ENCODE data around the gene PIAS2.
"Not testable (repeated sequence)": the region's sequence is repeated elsewhere in the genome, so short reads cannot be mapped to it uniquely, and the experiment has no call there.

Gene PIAS2

GRCh38 chr18:46814399-46814798 is 102.9 kb downstream of the PIAS2 start:
- no peak for DNase-seq (ENCODE audit: low read depth)
- TF ChIP-seq, protein P1, sequence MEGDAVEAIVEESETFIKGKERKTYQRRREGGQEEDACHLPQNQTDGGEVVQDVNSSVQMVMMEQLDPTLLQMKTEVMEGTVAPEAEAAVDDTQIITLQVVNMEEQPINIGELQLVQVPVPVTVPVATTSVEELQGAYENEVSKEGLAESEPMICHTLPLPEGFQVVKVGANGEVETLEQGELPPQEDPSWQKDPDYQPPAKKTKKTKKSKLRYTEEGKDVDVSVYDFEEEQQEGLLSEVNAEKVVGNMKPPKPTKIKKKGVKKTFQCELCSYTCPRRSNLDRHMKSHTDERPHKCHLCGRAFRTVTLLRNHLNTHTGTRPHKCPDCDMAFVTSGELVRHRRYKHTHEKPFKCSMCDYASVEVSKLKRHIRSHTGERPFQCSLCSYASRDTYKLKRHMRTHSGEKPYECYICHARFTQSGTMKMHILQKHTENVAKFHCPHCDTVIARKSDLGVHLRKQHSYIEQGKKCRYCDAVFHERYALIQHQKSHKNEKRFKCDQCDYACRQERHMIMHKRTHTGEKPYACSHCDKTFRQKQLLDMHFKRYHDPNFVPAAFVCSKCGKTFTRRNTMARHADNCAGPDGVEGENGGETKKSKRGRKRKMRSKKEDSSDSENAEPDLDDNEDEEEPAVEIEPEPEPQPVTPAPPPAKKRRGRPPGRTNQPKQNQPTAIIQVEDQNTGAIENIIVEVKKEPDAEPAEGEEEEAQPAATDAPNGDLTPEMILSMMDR (IDR thresholded peaks at IDR 0.05; ENCODE audit: insufficient read depth, low read depth, low read length, missing control alignments), result no peak
- H3K4me3 ChIP-seq (ENCODE audit: low read length), result no peak overlapping the region

GRCh38 chr18:46812311-46812710 is 105.0 kb downstream of the PIAS2 start:
- TF ChIP-seq, protein P1 (IDR thresholded peaks at IDR 0.05; ENCODE audit: insufficient read depth, low read depth, low read length, missing control alignments), result no peak
- DNase-seq (ENCODE audit: low read depth), result no peak
- H3K4me3 ChIP-seq (ENCODE audit: low read length), result no peak overlapping the region

- H3K4me3 ChIP-seq (ENCODE audit: low read length), result no peak overlapping the region
- TF ChIP-seq, protein P1 (IDR thresholded peaks at IDR 0.05; ENCODE audit: insufficient read depth, low read depth, low read length, missing control alignments), result no peak
- DNase-seq (ENCODE audit: low read depth), result no peak
Observed at GRCh38 chr18:46810481-46811000, 106.8 kb downstream of the PIAS2 start.

- TF ChIP-seq, protein P1 (IDR thresholded peaks at IDR 0.05; ENCODE audit: insufficient read depth, low read depth, low read length, missing control alignments), result no peak
- no peak overlapping the region for H3K4me3 ChIP-seq (ENCODE audit: low read length)
- no peak for DNase-seq (ENCODE audit: low read depth)
Observed at GRCh38 chr18:46809145-46809544, 108.2 kb downstream of the PIAS2 start.

- not testable (repeated sequence) for DNase-seq (ENCODE audit: low read depth); H3K4me3 ChIP-seq (ENCODE audit: low read length)
Observed at GRCh38 chr18:46795945-46796344, 121.4 kb downstream of the PIAS2 start.

DNA sequence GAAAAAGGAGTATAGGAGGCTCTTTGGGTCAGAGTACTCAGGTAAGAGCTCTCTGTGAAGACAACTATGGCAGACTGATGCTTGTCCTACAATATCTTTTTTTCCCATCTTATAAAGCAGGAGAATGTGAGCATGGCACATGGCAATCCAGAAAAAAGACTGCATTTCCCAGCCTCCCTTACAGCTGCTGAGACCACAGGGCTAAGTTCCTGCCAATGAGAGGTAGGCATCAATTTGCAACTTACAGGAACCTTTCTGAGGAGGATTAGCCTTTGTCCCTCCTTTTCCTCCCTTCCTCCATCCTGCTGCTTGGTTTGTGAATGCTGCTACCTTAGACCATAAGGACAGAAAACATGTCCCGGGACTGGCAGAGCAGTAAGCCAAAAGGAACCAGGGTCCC is 122.7 kb downstream of the PIAS2 start:
- DNase-seq (ENCODE audit: low read depth), result no peak
- TF ChIP-seq, protein P1 (IDR thresholded peaks at IDR 0.05; ENCODE audit: insufficient read depth, low read depth, low read length, missing control alignments), result no peak
- no peak overlapping the region for H3K4me3 ChIP-seq (ENCODE audit: low read length)

DNA sequence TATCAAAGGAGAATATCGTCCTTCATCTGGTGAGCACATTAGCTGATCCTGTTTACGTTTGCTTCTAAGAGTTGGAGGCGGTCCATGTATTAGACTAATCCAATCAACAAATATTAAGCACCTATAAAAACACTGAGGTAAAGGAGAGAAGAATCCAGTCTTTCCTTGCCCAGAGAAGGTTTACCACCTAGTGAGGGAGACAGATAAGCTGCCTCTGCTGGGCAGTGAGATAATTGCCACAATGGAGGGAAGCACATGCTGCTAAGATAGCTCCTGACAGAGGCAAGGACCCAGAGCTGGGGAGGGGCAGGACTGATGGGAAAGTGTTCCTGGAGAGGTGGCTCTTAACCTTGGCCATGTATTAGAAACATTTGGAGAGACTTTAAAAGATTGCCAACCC is 123.7 kb downstream of the PIAS2 start:
- no peak for DNase-seq (ENCODE audit: low read depth)
- H3K4me3 ChIP-seq (ENCODE audit: low read length), result no peak overlapping the region
- TF ChIP-seq, protein P1 (IDR thresholded peaks at IDR 0.05; ENCODE audit: insufficient read depth, low read depth, low read length, missing control alignments), result no peak

Measured in epithelial cell of esophagus (primary cell).